Lung (tissue), 12 donors: ENCODE measurements around the gene PNKD. TPM values are rescaled to one million over a fixed set of nuclear protein-coding genes. Genes with fewer than 3 reads are reported as not detected.

Experiments used
- ATAC-seq: fragments of 200-7000 bp; cut with Tn5 transposase; one replicate; pipeline ENCODE4 v1.9.1; 2020; ENCODE audit warnings: moderate number of reproducible peaks; ENCODE audit not compliant: insufficient read depth, low FRiP score
- DNase-seq, 3 donors: peaks; one replicate each; pipeline ENCODE4 v3.0.0-alpha.2; 2013 to 2017
- H3K27ac ChIP-seq, 2 donors: one replicate each; pipeline ENCODE4 v1.5.1; 2013; ENCODE audit warnings: mild to moderate bottlenecking in 2 of 2, moderate library complexity in 2 of 2, control low read depth in 1 of 2, inconsistent platforms in 1 of 2, low read depth in 1 of 2, low read length in 1 of 2
- H3K27me3 ChIP-seq, 3 donors: one replicate each; pipeline ENCODE4 v1.5.1; 2013; ENCODE audit warnings: low read length in 2 of 3; ENCODE audit not compliant: control insufficient read depth in 3 of 3, insufficient read depth in 3 of 3
- H3K36me3 ChIP-seq, 4 donors: one replicate each; pipeline ENCODE4 v1.5.1; 2013; ENCODE audit warnings: low read length in 4 of 4, mild to moderate bottlenecking in 1 of 4, moderate library complexity in 1 of 4; ENCODE audit not compliant: control insufficient read depth in 4 of 4, insufficient read depth in 4 of 4
- H3K4me1 ChIP-seq, 5 donors: one replicate each; pipeline ENCODE4 v1.5.1; 2013; ENCODE audit warnings: low read length in 5 of 5, mild to moderate bottlenecking in 2 of 5, moderate library complexity in 1 of 5; ENCODE audit not compliant: control insufficient read depth in 5 of 5, insufficient read depth in 5 of 5
- H3K4me3 ChIP-seq: one replicate; pipeline ENCODE4 v1.5.1; 2013; ENCODE audit warnings: mild to moderate bottlenecking, control low read depth, moderate library complexity
- H3K9ac ChIP-seq, 2 donors: one replicate each; pipeline ENCODE4 v1.5.1; 2013; ENCODE audit warnings: low read length in 2 of 2, control low read depth in 1 of 2; ENCODE audit not compliant: insufficient read depth in 1 of 2
- H3K9me3 ChIP-seq, 4 donors: one replicate each; pipeline ENCODE4 v1.5.1; 2013; ENCODE audit warnings: low read length in 3 of 4, mild to moderate bottlenecking in 1 of 4, moderate library complexity in 1 of 4; ENCODE audit not compliant: control insufficient read depth in 4 of 4, insufficient read depth in 3 of 4
- WGBS, 2 donors: extraction: QIAGEN DNeasy Blood & Tissue Kit; methylation state at CpG; one replicate each; pipeline ENCODE4 v1.1.7; 2013; 5-methylcytosine and 5-hydroxymethylcytosine counted together
- polyA plus RNA-seq, 2 donors: library from polyadenylated mRNA; stranded (reverse); fragments of 200-250 nt; gene quantifications; one replicate each; pipeline ENCODE4 v1.2.1, GENCODE V29; 2013
- total RNA-seq, 2 donors: library from RNA; depleted of rRNA in 1 of 2; stranded (reverse); fragments of >200 nt in 1 of 2; gene quantifications; one replicate each; pipeline ENCODE4 v1.2.1, GENCODE V29; 2014 to 2021
- TF ChIP-seq, protein P1 (sequence below): IDR thresholded peaks from 2 replicates; pipeline ENCODE4 v1.5.1; 2012; ENCODE audit warnings: mild to moderate bottlenecking; ENCODE audit errors: control extremely low read depth, extremely low read depth
- donor health status: control.
- donor health status: control.
- donor health status: Bipolar disorder and iron deficiency.
- donor health status: healthy.
- donor health status: DM: yes; HTN: yes; CAD: no.

Gene PNKD
- total and polyA plus RNA-seq, 4 donors, result 83.8 to 137 (median 114) TPM

DNA sequence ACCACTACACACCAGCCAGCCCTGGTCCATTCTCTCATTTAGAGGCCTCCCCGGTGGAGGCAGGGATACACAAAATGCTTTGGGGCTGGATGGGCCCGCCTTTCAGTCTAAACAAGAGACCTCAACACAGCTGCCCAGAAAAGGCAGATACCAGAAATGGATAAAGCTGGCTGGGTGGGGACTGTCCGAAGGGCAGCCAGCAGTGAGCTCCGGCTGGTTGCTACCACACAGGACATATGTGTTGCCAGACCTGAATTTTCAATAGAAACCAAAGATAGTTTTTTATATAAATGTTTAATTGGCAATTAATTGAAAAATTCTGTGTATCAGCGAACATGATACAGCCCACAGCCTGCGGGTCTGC is 8.1 kb upstream of the PNKD start:
- Histone ChIP-seq H3K27me3 (no peaks in the 10 kb centered on the region), H3K27ac (no peak overlapping the region), H3K36me3 (peaks cover 0 to 37% (median 9%) of the 10 kb centered on the region in 4 donors), H3K4me3 (no peak overlapping the region), H3K4me1 (peaks cover 0 to 32% (median 18%) of the 10 kb centered on the region in 5 donors), H3K9me3 (no peaks in the 10 kb centered on the region), H3K9ac (no peak overlapping the region)
- TF ChIP-seq, protein P1, sequence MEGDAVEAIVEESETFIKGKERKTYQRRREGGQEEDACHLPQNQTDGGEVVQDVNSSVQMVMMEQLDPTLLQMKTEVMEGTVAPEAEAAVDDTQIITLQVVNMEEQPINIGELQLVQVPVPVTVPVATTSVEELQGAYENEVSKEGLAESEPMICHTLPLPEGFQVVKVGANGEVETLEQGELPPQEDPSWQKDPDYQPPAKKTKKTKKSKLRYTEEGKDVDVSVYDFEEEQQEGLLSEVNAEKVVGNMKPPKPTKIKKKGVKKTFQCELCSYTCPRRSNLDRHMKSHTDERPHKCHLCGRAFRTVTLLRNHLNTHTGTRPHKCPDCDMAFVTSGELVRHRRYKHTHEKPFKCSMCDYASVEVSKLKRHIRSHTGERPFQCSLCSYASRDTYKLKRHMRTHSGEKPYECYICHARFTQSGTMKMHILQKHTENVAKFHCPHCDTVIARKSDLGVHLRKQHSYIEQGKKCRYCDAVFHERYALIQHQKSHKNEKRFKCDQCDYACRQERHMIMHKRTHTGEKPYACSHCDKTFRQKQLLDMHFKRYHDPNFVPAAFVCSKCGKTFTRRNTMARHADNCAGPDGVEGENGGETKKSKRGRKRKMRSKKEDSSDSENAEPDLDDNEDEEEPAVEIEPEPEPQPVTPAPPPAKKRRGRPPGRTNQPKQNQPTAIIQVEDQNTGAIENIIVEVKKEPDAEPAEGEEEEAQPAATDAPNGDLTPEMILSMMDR, result no peak
- ATAC-seq (no peak), DNase-seq (no peak)
- 85 to 91% methylated on average over 6 of the region's 6 CpGs for WGBS, 2 donors

DNA sequence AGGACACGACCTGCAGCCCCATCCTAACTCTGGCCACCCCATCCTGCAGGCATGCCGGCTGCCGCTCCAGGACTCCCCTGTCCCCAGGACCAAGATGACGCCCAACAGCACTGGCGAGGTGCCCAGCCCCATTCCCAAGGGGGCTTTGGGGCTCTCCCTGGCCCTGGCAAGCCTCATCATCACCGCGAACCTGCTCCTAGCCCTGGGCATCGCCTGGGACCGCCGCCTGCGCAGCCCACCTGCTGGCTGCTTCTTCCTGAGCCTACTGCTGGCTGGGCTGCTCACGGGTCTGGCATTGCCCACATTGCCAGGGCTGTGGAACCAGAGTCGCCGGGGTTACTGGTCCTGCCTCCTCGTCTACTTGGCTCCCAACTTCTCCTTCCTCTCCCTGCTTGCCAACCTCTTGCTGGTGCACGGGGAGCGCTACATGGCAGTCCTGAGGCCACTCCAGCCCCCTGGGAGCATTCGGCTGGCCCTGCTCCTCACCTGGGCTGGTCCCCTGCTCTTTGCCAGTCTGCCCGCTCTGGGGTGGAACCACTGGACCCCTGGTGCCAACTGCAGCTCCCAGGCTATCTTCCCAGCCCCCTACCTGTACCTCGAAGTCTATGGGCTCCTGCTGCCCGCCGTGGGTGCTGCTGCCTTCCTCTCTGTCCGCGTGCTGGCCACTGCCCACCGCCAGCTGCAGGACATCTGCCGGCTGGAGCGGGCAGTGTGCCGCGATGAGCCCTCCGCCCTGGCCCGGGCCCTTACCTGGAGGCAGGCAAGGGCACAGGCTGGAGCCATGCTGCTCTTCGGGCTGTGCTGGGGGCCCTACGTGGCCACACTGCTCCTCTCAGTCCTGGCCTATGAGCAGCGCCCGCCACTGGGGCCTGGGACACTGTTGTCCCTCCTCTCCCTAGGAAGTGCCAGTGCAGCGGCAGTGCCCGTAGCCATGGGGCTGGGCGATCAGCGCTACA is 7.4 kb upstream of the PNKD start:
- Histone ChIP-seq H3K4me1 (peaks cover 0 to 27% (median 18%) of the 10 kb centered on the region in 5 donors), H3K4me3 (no peak overlapping the region), H3K36me3 (peaks cover 5 to 40% (median 11%) of the 10 kb centered on the region in 4 donors), H3K9ac (no peak overlapping the region), H3K9me3 (no peaks in the 10 kb centered on the region), H3K27ac (no peak overlapping the region), H3K27me3 (no peaks in the 10 kb centered on the region)
- ATAC-seq, result no peak
- no peak for DNase-seq
- TF ChIP-seq, protein P1, result no peak
- WGBS, 2 donors, result 93% methylated on average over 37 to 39 of the region's 39 CpGs

DNA sequence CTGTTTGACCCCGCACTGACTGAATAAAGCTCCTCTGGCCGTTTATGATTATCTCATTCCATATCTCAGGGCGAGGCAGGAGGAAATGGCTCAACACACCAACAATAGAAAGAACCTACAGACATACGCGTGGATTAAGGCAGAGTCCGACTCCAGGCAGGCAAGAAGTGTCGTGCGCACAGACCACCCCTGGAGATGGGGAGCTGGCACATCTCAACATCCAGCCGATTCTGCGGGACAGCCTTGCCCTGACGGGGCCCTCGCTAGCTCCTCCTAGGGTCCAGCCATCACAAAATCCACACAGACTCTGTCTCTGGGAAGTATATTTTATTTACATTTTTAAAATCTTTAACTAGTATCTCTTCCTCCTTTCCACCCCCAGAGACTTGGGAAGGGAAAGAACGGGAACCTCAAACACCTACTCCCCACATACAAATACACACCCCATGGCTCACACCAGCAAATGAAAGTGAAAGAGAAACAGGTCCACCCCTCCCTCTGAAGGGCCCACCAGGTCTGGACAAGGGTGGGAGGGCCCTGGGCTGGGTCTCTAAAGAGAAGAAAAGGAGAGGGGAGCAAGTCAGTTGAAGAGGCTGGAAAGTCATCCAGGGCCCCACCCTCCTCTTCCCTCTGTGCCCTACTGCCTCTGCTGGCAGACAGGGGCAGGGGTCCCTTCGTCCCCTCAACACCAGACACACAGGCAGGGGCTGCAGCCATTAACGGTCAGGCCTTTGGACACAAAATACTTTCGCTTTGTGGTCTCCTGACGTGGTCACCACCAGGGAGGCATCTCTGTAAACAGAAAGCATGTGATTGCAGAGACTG is 6.3 kb upstream of the PNKD start:
- Histone ChIP-seq H3K36me3 (peaks cover 5 to 40% (median 11%) of the 10 kb centered on the region in 4 donors), H3K4me1 (peaks cover 0 to 25% (median 15%) of the 10 kb centered on the region in 5 donors), H3K9ac (no peak overlapping the region), H3K4me3 (no peak overlapping the region), H3K27me3 (no peaks in the 10 kb centered on the region), H3K27ac (peak overlapping the region in 1 of 2 donors; percentile 7), H3K9me3 (no peaks in the 10 kb centered on the region)
- DNase-seq, result no peak
- no peak for ATAC-seq
- WGBS, 2 donors, result 66 to 74% methylated on average over 17 of the region's 17 CpGs
- TF ChIP-seq, protein P1, result no peak
